Esophagus squamous epithelium (tissue), 4 donors: ENCODE measurements around the gene UBXN11.

ENCODE experiments used
- CTCF ChIP-seq, 6 experiments: fragments of 450-650 bp in 4 of 6; fragments of 200-600 bp in 2 of 6; sonication (generic) in 2 of 6; IDR thresholded peaks; one replicate each; pipeline ENCODE4 v1.5.1; 2016 to 2019; ENCODE audit warnings: antibody characterized with exemption in 6 of 6, mild to moderate bottlenecking in 4 of 6, moderate library complexity in 4 of 6
- POLR2A ChIP-seq, 4 donors: fragments of 450-650 bp; IDR thresholded peaks; one replicate each; pipeline ENCODE4 v1.6.1; 2017; ENCODE audit warnings: antibody characterized with exemption in 4 of 4, mild to moderate bottlenecking in 4 of 4, moderate library complexity in 3 of 4

- TF ChIP-seq CTCF (IDR thresholded peaks at IDR 0.05) = no peak
- TF ChIP-seq POLR2A (IDR thresholded peaks at IDR 0.05) = no peak
Measured at GRCh38 chr1:26314501-26314900, 8.1 kb upstream of the UBXN11 start.
